DOHH2 (cell line): ENCODE measurements around the gene BLM.
A peak's percentile ranks its signal among the peaks of the same experiment; 100 is the strongest.

Source experiments
- H3F3A ChIP-seq: fragments of 200-600 bp; sonication (generic), shearing (Covaris generic); 2 replicates; pipeline ENCODE4 v1.6.0; 2016; ENCODE audit warnings: antibody characterized with exemption, mild to moderate bottlenecking; ENCODE audit not compliant: control insufficient read depth, insufficient read depth
- H3K27ac ChIP-seq: fragments of 200-600 bp; sonication (generic); 2 replicates; pipeline ENCODE4 v1.5.1; 2014; ENCODE audit warnings: low read depth, mild to moderate bottlenecking, low read length, moderate library complexity
- H3K27me3 ChIP-seq: fragments of 200-600 bp; sonication (generic); 2 replicates; pipeline ENCODE4 v1.6.1; 2014; ENCODE audit warnings: mild to moderate bottlenecking, low read length, mixed read lengths; ENCODE audit not compliant: control insufficient read depth
- H3K36me3 ChIP-seq: fragments of 200-600 bp; sonication (generic); 2 replicates; pipeline ENCODE4 v1.6.1; 2014; ENCODE audit warnings: mild to moderate bottlenecking, low read length, moderate library complexity, mixed read lengths; ENCODE audit not compliant: control insufficient read depth
- H3K4me1 ChIP-seq: fragments of 200-600 bp; sonication (generic); 2 replicates; pipeline ENCODE4 v1.6.1; 2014; ENCODE audit warnings: mild to moderate bottlenecking, low read length, mixed read lengths; ENCODE audit not compliant: control insufficient read depth
- H3K4me2 ChIP-seq: fragments of 200-600 bp; sonication (generic); 2 replicates; pipeline ENCODE4 v1.6.0; 2014; ENCODE audit warnings: mild to moderate bottlenecking, low read length, moderate library complexity
- H3K4me3 ChIP-seq: fragments of 200-600 bp; sonication (generic); 2 replicates; pipeline ENCODE4 v1.5.1; 2014; ENCODE audit warnings: mild to moderate bottlenecking, low read length, mixed read lengths
- H3K79me2 ChIP-seq: fragments of 200-600 bp; sonication (generic); 2 replicates; pipeline ENCODE4 v1.6.1; 2014; ENCODE audit warnings: mild to moderate bottlenecking, low read length, mixed read lengths; ENCODE audit not compliant: control insufficient read depth
- H3K9me2 ChIP-seq: fragments of 200-600 bp; sonication (generic); replicated peaks from 2 replicates; pipeline ENCODE4 v1.6.1; 2014; ENCODE audit warnings: mild to moderate bottlenecking, low read length, mixed read lengths; ENCODE audit not compliant: control insufficient read depth
- H3K9me3 ChIP-seq: fragments of 200-600 bp; sonication (generic); 2 replicates; pipeline ENCODE4 v1.6.1; 2014; ENCODE audit warnings: antibody characterized with exemption, low read length, mixed read lengths; ENCODE audit not compliant: control insufficient read depth, insufficient read depth
- H4K20me1 ChIP-seq: fragments of 200-600 bp; sonication (generic); 2 replicates; pipeline ENCODE4 v1.6.0; 2014; ENCODE audit warnings: low read depth, mild to moderate bottlenecking, antibody characterized with exemption, low read length, moderate library complexity; ENCODE audit not compliant: control insufficient read depth, insufficient read depth
- EZH2phosphoT487 ChIP-seq: fragments of 200-600 bp; sonication (generic); IDR thresholded peaks from 2 replicates; pipeline ENCODE4 v1.6.1; 2017; ENCODE audit warnings: borderline replicate concordance, mild to moderate bottlenecking, antibody characterized with exemption, low read length, moderate library complexity, mixed read lengths
- TF ChIP-seq, protein P1 (sequence below): fragments of 200-600 bp; sonication (generic); IDR thresholded peaks from one replicate; pipeline ENCODE4 v1.5.1; 2014; ENCODE audit warnings: antibody characterized with exemption, mild to moderate bottlenecking, low read depth, low read length; ENCODE audit not compliant: poor library complexity, severe bottlenecking

BLM gene

DNA sequence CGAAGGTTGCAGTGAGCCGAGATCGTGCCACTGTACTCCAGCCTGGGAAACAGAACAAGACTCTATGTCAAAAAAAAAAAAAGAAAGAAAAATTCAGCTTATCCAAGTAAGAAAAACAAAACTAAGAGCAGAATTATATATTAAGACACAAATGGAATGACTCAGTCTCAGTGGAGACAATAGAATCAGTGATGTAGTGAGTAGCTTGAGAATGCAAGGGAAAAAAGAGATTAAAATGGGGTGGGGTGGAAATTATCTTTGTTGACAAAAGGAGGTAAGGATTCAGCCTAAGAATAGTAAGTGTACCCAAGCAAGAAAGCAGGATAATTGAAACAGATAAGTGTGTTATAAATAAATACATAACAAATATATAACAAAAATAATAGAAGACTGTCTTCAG, 70.7 kb downstream of the BLM start:
- Histone ChIP-seq H3K9me2 (no peaks in the 10 kb centered on the region), H3K36me3 (peaks cover 78% of the 10 kb centered on the region), H3K79me2 (no peaks in the 10 kb centered on the region), H4K20me1 (no peaks in the 10 kb centered on the region), H3K4me2 (no peak overlapping the region), H3K27me3 (no peaks in the 10 kb centered on the region), H3K9me3 (no peaks in the 10 kb centered on the region), H3K4me3 (no peak overlapping the region), H3F3A (peaks cover 22% of the 10 kb centered on the region), H3K27ac (peak overlapping the region; percentile 62; the same call in 1 of the 2 replicates), H3K4me1 (peaks cover 24% of the 10 kb centered on the region)
- TF ChIP-seq, protein P1, sequence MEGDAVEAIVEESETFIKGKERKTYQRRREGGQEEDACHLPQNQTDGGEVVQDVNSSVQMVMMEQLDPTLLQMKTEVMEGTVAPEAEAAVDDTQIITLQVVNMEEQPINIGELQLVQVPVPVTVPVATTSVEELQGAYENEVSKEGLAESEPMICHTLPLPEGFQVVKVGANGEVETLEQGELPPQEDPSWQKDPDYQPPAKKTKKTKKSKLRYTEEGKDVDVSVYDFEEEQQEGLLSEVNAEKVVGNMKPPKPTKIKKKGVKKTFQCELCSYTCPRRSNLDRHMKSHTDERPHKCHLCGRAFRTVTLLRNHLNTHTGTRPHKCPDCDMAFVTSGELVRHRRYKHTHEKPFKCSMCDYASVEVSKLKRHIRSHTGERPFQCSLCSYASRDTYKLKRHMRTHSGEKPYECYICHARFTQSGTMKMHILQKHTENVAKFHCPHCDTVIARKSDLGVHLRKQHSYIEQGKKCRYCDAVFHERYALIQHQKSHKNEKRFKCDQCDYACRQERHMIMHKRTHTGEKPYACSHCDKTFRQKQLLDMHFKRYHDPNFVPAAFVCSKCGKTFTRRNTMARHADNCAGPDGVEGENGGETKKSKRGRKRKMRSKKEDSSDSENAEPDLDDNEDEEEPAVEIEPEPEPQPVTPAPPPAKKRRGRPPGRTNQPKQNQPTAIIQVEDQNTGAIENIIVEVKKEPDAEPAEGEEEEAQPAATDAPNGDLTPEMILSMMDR, result no peak
- no peak for TF ChIP-seq EZH2phosphoT487

DNA sequence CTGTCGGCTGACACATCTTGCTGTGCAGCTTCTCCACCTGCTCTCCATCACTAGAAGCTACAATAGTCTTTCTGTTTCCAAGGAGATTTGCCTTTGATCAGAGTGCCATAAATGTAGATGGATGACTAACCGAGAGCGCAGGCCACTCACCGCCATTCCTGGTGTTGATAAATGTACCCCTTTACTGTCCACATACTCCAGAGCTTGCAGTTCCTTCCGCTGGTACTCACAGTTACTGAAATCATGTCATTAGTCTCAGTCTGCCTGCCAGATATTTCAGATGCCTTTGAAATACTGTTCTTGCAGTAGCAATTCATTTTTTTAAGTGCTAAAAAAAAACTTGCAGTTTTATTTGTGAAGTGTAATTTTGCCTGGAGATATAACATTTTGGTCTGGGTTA, 72.3 kb downstream of the BLM start:
- Histone ChIP-seq H3K27me3 (no peaks in the 10 kb centered on the region), H3K36me3 (peaks cover 83% of the 10 kb centered on the region), H3K9me3 (no peaks in the 10 kb centered on the region), H3K4me3 (no peak overlapping the region), H3K79me2 (no peaks in the 10 kb centered on the region), H3K4me1 (peaks cover 23% of the 10 kb centered on the region), H3K4me2 (no peak overlapping the region), H4K20me1 (no peaks in the 10 kb centered on the region), H3F3A (peaks cover 21% of the 10 kb centered on the region), H3K27ac (no peak overlapping the region), H3K9me2 (no peaks in the 10 kb centered on the region)
- no peak for TF ChIP-seq EZH2phosphoT487

DNA sequence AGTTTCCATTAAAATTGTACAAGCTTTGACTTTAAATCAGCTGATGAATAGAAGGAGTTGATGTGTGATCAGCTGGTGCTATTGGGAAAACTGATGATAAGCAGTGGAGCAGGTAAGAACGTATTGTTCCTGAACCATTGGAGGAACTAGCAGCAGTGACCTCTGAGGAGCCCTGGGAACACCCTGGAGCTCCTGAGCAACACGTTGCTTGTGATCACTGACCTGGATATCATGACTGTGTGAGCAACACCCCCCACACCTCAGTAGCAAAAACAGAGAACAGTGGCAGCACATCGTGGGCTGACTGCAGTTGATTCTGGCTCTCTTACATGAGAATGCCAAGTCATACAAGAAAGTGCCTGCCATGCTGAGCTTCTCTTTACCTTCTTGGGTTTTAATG, 72.9 kb downstream of the BLM start:
- H3K4me3 ChIP-seq, result no peak overlapping the region
- no peaks in the 10 kb centered on the region for H3K9me3 ChIP-seq
- peaks cover 83% of the 10 kb centered on the region for H3K36me3 ChIP-seq
- H3K79me2 ChIP-seq, result no peaks in the 10 kb centered on the region
- H3K4me1 ChIP-seq, result peaks cover 20% of the 10 kb centered on the region
- no peak overlapping the region for H3K27ac ChIP-seq
- peaks cover 17% of the 10 kb centered on the region for H3F3A ChIP-seq
- no peaks in the 10 kb centered on the region for H4K20me1 ChIP-seq
- no peak for TF ChIP-seq EZH2phosphoT487
- TF ChIP-seq, protein P1, result no peak
- no peaks in the 10 kb centered on the region for H3K27me3 ChIP-seq
- no peak overlapping the region for H3K4me2 ChIP-seq
- H3K9me2 ChIP-seq, result no peaks in the 10 kb centered on the region

DNA sequence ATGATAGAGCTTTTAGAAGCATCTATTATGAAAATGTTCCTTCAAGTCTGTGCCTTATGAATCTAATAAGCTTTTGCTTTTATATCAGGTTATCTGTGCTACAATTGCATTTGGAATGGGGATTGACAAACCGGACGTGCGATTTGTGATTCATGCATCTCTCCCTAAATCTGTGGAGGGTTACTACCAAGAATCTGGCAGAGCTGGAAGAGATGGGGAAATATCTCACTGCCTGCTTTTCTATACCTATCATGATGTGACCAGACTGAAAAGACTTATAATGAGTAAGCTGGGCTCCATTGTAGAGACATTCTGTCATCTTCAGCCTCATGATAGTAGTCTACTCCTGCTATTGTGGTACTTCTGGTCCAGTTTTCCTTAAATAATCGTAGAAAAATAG, 73.4 kb downstream of the BLM start:
- no peak overlapping the region for H3K27ac ChIP-seq

More for the DNA sequence above, 73.4 kb downstream of the BLM start:
- Histone ChIP-seq H3K9me2 (no peaks in the 10 kb centered on the region), H3K4me3 (no peak overlapping the region), H3F3A (peaks cover 17% of the 10 kb centered on the region), H3K79me2 (no peaks in the 10 kb centered on the region), H3K4me2 (no peak overlapping the region), H3K36me3 (peaks cover 82% of the 10 kb centered on the region), H3K27me3 (no peaks in the 10 kb centered on the region), H3K9me3 (no peaks in the 10 kb centered on the region), H3K4me1 (peaks cover 20% of the 10 kb centered on the region), H4K20me1 (no peaks in the 10 kb centered on the region)
- no peak for TF ChIP-seq EZH2phosphoT487
- TF ChIP-seq, protein P1, result no peak
